ENCODE results near the gene HNF4A.

HNF4A gene

GRCh38 chr20:44407402-44408184 lies 52.1 kb downstream of the HNF4A start:
- Histone ChIP-seq H3K4me1 (ENCODE audit: control insufficient read depth, insufficient read depth, low read length) (no peaks in the 10 kb centered on the region), H3K9me3 (ENCODE audit: control insufficient read depth, insufficient read depth, low read depth, low read length) (no peaks in the 10 kb centered on the region), H3K36me3 (ENCODE audit: control insufficient read depth in 2 of 2, insufficient read depth in 1 of 2, low read length in 2 of 2) (no peaks in the 10 kb centered on the region), H3K27ac (ENCODE audit: extremely low read depth, low read depth, low read length) (no peak overlapping the region), H3K4me3 (ENCODE audit: low read depth, low read length) (no peak overlapping the region)
- TF ChIP-seq ZNF610 (tag by site-specific recombination; IDR thresholded peaks at IDR 0.05; ENCODE audit: borderline replicate concordance) (peak; percentile 97), KLF1 (tag by site-specific recombination; IDR thresholded peaks at IDR 0.05) (peak; percentile 65), ZFHX2 (tag by site-specific recombination; conservative IDR thresholded peaks at IDR 0.05) (peak; percentile 34), ZNF2 (tag by site-specific recombination; IDR thresholded peaks at IDR 0.05) (no peak), YY2 (tag by site-specific recombination; IDR thresholded peaks at IDR 0.05) (no peak), EGR2 (tag by site-specific recombination; IDR thresholded peaks at IDR 0.05; ENCODE audit: low read depth) (peak; percentile 55; the same call in 1 of the 2 replicates), ZIC2 (tag by site-specific recombination; IDR thresholded peaks at IDR 0.05) (peak; percentile 36), FEZF1 (tag by site-specific recombination; IDR thresholded peaks at IDR 0.05) (no peak)
- TF ChIP-seq, protein P1, sequence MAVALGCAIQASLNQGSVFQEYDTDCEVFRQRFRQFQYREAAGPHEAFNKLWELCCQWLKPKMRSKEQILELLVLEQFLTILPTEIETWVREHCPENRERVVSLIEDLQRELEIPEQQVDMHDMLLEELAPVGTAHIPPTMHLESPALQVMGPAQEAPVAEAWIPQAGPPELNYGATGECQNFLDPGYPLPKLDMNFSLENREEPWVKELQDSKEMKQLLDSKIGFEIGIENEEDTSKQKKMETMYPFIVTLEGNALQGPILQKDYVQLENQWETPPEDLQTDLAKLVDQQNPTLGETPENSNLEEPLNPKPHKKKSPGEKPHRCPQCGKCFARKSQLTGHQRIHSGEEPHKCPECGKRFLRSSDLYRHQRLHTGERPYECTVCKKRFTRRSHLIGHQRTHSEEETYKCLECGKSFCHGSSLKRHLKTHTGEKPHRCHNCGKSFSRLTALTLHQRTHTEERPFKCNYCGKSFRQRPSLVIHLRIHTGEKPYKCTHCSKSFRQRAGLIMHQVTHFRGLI (tag by site-specific recombination; IDR thresholded peaks at IDR 0.05), result peak; percentile 52; the same call in 1 of the 2 replicates
- TF ChIP-seq, protein P2, sequence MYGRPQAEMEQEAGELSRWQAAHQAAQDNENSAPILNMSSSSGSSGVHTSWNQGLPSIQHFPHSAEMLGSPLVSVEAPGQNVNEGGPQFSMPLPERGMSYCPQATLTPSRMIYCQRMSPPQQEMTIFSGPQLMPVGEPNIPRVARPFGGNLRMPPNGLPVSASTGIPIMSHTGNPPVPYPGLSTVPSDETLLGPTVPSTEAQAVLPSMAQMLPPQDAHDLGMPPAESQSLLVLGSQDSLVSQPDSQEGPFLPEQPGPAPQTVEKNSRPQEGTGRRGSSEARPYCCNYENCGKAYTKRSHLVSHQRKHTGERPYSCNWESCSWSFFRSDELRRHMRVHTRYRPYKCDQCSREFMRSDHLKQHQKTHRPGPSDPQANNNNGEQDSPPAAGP (tag by site-specific recombination; IDR thresholded peaks at IDR 0.05), result peak; percentile 70; the same call in 1 of the 2 replicates
- ChIA-PET CTCF (interaction anchor here (0.6 to 1.0 kb wide), 3 partner anchors 18 to 131 kb away, joined by 3 to 4 read pairs (median 3); no protein-coding TSS in a partner anchor), POLR2A (interaction anchor here (0.5 to 0.6 kb wide), 2 partner anchors 50 to 1042 kb away, joined by 3 to 4 read pairs; no protein-coding TSS in a partner anchor)

GRCh38 chr20:44409132-44409600 lies 53.7 kb downstream of the HNF4A start:
- no peaks in the 10 kb centered on the region for H3K9me3 ChIP-seq (ENCODE audit: control insufficient read depth, insufficient read depth, low read depth, low read length)
- H3K4me3 ChIP-seq (ENCODE audit: low read depth, low read length), result no peak overlapping the region
- TF ChIP-seq ZNF416 (tag by site-specific recombination; IDR thresholded peaks at IDR 0.05), result no peak
- no peak for TF ChIP-seq ZNF791 (tag by site-specific recombination; IDR thresholded peaks at IDR 0.05)
- H3K36me3 ChIP-seq (ENCODE audit: control insufficient read depth in 2 of 2, insufficient read depth in 1 of 2, low read length in 2 of 2), result no peaks in the 10 kb centered on the region
- no peak overlapping the region for H3K27ac ChIP-seq (ENCODE audit: extremely low read depth, low read depth, low read length)
- no peaks in the 10 kb centered on the region for H3K4me1 ChIP-seq (ENCODE audit: control insufficient read depth, insufficient read depth, low read length)
- ChIA-PET CTCF (interaction anchor here (0.6 to 0.9 kb wide), 3 partner anchors 24 to 240 kb away, joined by 3 to 4 read pairs (median 3); no protein-coding TSS in a partner anchor), POLR2A (no interaction called here)

GRCh38 chr20:44410583-44411019 lies 55.1 kb downstream of the HNF4A start:
- no peaks in the 10 kb centered on the region for H3K4me1 ChIP-seq (ENCODE audit: control insufficient read depth, insufficient read depth, low read length)
- no peaks in the 10 kb centered on the region for H3K36me3 ChIP-seq (ENCODE audit: control insufficient read depth in 2 of 2, insufficient read depth in 1 of 2, low read length in 2 of 2)
- H3K9me3 ChIP-seq (ENCODE audit: control insufficient read depth, insufficient read depth, low read depth, low read length), result no peaks in the 10 kb centered on the region
- no peak overlapping the region for H3K4me3 ChIP-seq (ENCODE audit: low read depth, low read length)
- POLR2A ChIA-PET, result no interaction called here
- CTCF ChIA-PET, result interaction anchor here (0.6 to 1.2 kb wide), 2 partner anchors 26 to 196 kb away, joined by 4 read pairs; no protein-coding TSS in a partner anchor
- no peak overlapping the region for H3K27ac ChIP-seq (ENCODE audit: extremely low read depth, low read depth, low read length)
- TF ChIP-seq, protein P2 (tag by site-specific recombination; IDR thresholded peaks at IDR 0.05), result no peak
- TF ChIP-seq ZNF16 (tag by site-specific recombination; IDR thresholded peaks at IDR 0.05; ENCODE audit: low read depth), result no peak
- TF ChIP-seq ZNF837 (tag by site-specific recombination; IDR thresholded peaks at IDR 0.05), result no peak
- TF ChIP-seq ZNF843 (tag by site-specific recombination; IDR thresholded peaks at IDR 0.05), result no peak
- TF ChIP-seq ZNF155 (tag by site-specific recombination; IDR thresholded peaks at IDR 0.05), result no peak
- no peak for TF ChIP-seq HOXD13 (CRISPR knock-in tag; IDR thresholded peaks at IDR 0.05; ENCODE audit: borderline replicate concordance)
- TF ChIP-seq ZNF169 (tag by site-specific recombination; IDR thresholded peaks at IDR 0.05), result no peak
- no peak for TF ChIP-seq ZNF623 (tag by site-specific recombination; IDR thresholded peaks at IDR 0.05)
- TF ChIP-seq, protein P3, sequence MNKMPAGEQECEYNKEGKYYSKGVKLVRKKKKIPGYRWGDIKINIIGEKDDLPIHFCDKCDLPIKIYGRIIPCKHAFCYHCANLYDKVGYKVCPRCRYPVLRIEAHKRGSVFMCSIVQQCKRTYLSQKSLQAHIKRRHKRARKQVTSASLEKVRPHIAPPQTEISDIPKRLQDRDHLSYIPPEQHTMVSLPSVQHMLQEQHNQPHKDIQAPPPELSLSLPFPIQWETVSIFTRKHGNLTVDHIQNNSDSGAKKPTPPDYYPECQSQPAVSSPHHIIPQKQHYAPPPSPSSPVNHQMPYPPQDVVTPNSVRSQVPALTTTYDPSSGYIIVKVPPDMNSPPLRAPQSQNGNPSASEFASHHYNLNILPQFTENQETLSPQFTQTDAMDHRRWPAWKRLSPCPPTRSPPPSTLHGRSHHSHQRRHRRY (tag by site-specific recombination; IDR thresholded peaks at IDR 0.05), result no peak
- no peak for TF ChIP-seq ZNF239 (tag by site-specific recombination; IDR thresholded peaks at IDR 0.05)
- TF ChIP-seq, protein P4, sequence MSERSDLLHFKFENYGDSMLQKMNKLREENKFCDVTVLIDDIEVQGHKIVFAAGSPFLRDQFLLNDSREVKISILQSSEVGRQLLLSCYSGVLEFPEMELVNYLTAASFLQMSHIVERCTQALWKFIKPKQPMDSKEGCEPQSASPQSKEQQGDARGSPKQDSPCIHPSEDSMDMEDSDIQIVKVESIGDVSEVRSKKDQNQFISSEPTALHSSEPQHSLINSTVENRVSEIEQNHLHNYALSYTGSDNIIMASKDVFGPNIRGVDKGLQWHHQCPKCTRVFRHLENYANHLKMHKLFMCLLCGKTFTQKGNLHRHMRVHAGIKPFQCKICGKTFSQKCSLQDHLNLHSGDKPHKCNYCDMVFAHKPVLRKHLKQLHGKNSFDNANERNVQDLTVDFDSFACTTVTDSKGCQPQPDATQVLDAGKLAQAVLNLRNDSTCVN (tag by site-specific recombination; optimal IDR thresholded peaks at IDR 0.05), result no peak
- TF ChIP-seq ZNF585B (tag by site-specific recombination; IDR thresholded peaks at IDR 0.05), result no peak
- TF ChIP-seq OSR2 (tag by site-specific recombination; IDR thresholded peaks at IDR 0.05), result no peak
- TF ChIP-seq ZNF394 (tag by site-specific recombination; IDR thresholded peaks at IDR 0.05; ENCODE audit: borderline replicate concordance), result no peak
- TF ChIP-seq ZNF157 (tag by site-specific recombination; IDR thresholded peaks at IDR 0.05), result no peak
